ENCODE results near the gene IRF2.

The IRF2 gene

GRCh38 chr4:184352891-184353290, 121.5 kb downstream of the IRF2 start:
- TF ChIP-seq, protein P1, sequence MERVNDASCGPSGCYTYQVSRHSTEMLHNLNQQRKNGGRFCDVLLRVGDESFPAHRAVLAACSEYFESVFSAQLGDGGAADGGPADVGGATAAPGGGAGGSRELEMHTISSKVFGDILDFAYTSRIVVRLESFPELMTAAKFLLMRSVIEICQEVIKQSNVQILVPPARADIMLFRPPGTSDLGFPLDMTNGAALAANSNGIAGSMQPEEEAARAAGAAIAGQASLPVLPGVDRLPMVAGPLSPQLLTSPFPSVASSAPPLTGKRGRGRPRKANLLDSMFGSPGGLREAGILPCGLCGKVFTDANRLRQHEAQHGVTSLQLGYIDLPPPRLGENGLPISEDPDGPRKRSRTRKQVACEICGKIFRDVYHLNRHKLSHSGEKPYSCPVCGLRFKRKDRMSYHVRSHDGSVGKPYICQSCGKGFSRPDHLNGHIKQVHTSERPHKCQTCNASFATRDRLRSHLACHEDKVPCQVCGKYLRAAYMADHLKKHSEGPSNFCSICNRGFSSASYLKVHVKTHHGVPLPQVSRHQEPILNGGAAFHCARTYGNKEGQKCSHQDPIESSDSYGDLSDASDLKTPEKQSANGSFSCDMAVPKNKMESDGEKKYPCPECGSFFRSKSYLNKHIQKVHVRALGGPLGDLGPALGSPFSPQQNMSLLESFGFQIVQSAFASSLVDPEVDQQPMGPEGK (CRISPR knock-in tag; IDR thresholded peaks at IDR 0.05; ENCODE audit: borderline replicate concordance): no peak
- TF ChIP-seq ESRRG (CRISPR knock-in tag; IDR thresholded peaks at IDR 0.05): no peak
- ATAC-seq: no peak

- ATAC-seq: no peak
- TF ChIP-seq TCF4 (CRISPR knock-in tag; IDR thresholded peaks at IDR 0.05; ENCODE audit: borderline replicate concordance) (no peak), ZNF70 (CRISPR knock-in tag; IDR thresholded peaks at IDR 0.05) (no peak), OSR1 (CRISPR knock-in tag; IDR thresholded peaks at IDR 0.05) (no peak), SNAI2 (CRISPR knock-in tag; IDR thresholded peaks at IDR 0.05) (no peak), ZNF8 (CRISPR knock-in tag; IDR thresholded peaks at IDR 0.05) (no peak), ZFP30 (CRISPR knock-in tag; IDR thresholded peaks at IDR 0.05) (no peak), RARB (CRISPR knock-in tag; IDR thresholded peaks at IDR 0.05) (no peak), CSDC2 (CRISPR knock-in tag; IDR thresholded peaks at IDR 0.05) (no peak), ZFP3 (CRISPR knock-in tag; IDR thresholded peaks at IDR 0.05) (no peak), BACH2 (CRISPR knock-in tag; IDR thresholded peaks at IDR 0.05; ENCODE audit: borderline replicate concordance) (no peak), TOX (CRISPR knock-in tag; IDR thresholded peaks at IDR 0.05; ENCODE audit: borderline replicate concordance) (no peak), ESRRG (CRISPR knock-in tag; IDR thresholded peaks at IDR 0.05) (no peak), ZNF565 (CRISPR knock-in tag; conservative IDR thresholded peaks at IDR 0.05; ENCODE audit: low read depth) (no peak), POU6F1 (CRISPR knock-in tag; IDR thresholded peaks at IDR 0.05; ENCODE audit: borderline replicate concordance, low read depth) (no peak), ISL1 (CRISPR knock-in tag; IDR thresholded peaks at IDR 0.05) (no peak)
- TF ChIP-seq, protein P2, sequence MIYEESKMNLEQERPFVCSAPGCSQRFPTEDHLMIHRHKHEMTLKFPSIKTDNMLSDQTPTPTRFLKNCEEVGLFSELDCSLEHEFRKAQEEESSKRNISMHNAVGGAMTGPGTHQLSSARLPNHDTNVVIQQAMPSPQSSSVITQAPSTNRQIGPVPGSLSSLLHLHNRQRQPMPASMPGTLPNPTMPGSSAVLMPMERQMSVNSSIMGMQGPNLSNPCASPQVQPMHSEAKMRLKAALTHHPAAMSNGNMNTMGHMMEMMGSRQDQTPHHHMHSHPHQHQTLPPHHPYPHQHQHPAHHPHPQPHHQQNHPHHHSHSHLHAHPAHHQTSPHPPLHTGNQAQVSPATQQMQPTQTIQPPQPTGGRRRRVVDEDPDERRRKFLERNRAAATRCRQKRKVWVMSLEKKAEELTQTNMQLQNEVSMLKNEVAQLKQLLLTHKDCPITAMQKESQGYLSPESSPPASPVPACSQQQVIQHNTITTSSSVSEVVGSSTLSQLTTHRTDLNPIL (CRISPR knock-in tag; IDR thresholded peaks at IDR 0.05; ENCODE audit: low read depth): no peak
- TF ChIP-seq, protein P3, sequence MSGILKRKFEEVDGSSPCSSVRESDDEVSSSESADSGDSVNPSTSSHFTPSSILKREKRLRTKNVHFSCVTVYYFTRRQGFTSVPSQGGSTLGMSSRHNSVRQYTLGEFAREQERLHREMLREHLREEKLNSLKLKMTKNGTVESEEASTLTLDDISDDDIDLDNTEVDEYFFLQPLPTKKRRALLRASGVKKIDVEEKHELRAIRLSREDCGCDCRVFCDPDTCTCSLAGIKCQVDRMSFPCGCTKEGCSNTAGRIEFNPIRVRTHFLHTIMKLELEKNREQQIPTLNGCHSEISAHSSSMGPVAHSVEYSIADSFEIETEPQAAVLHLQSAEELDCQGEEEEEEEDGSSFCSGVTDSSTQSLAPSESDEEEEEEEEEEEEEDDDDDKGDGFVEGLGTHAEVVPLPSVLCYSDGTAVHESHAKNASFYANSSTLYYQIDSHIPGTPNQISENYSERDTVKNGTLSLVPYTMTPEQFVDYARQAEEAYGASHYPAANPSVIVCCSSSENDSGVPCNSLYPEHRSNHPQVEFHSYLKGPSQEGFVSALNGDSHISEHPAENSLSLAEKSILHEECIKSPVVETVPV (CRISPR knock-in tag; IDR thresholded peaks at IDR 0.05): no peak
- TF ChIP-seq, protein P1 (CRISPR knock-in tag; IDR thresholded peaks at IDR 0.05; ENCODE audit: borderline replicate concordance): no peak
Observed at GRCh38 chr4:184351560-184352451, 122.5 kb downstream of the IRF2 start.

GRCh38 chr4:184350964-184351363, 123.4 kb downstream of the IRF2 start:
- TF ChIP-seq PPARA (CRISPR knock-in tag; IDR thresholded peaks at IDR 0.05; ENCODE audit: borderline replicate concordance): no peak
- TF ChIP-seq SNAI2 (CRISPR knock-in tag; IDR thresholded peaks at IDR 0.05): no peak

DNA sequence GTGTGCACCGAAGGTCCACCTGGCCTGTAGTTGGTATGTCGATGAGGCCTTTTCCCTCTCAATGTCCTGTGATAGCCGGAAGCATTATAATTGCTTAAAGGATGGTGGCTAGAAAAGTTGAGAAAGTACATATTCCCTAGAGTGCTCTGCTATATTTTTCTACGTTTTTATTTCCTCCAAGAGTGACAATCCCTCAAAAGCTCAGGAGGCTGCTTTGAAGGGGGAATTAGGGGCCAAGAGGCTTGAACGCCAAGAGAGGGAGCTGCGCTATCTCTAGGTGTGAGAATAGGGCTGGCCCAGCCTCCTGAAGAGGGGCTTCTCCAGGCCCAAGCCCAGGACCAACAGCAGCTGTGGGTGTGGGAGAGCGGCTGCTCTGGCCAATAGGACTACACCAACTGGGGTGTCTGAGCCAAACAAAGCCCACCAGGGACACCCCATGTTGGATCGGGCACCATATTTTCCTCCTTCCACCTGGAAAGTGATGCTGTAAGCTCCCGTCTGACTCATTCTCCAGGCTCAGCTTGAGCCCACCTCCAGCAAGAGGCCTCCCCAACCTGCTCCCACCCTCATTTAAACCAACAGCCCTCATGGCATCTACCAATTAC, 124.0 kb downstream of the IRF2 start:
- TF ChIP-seq POU6F1 (CRISPR knock-in tag; IDR thresholded peaks at IDR 0.05; ENCODE audit: borderline replicate concordance, low read depth) (no peak), TCF4 (CRISPR knock-in tag; IDR thresholded peaks at IDR 0.05; ENCODE audit: borderline replicate concordance) (no peak), ARNTL (CRISPR knock-in tag; IDR thresholded peaks at IDR 0.05; ENCODE audit: borderline replicate concordance, low read depth) (no peak), ZNF8 (CRISPR knock-in tag; IDR thresholded peaks at IDR 0.05) (no peak), BACH2 (CRISPR knock-in tag; IDR thresholded peaks at IDR 0.05; ENCODE audit: borderline replicate concordance) (no peak), TOX (CRISPR knock-in tag; IDR thresholded peaks at IDR 0.05; ENCODE audit: borderline replicate concordance) (no peak)
- TF ChIP-seq, protein P2 (CRISPR knock-in tag; IDR thresholded peaks at IDR 0.05; ENCODE audit: low read depth): no peak
- no peak for ATAC-seq

More at GRCh38 chr4:184350964-184351363, 123.4 kb downstream of the IRF2 start:
- no peak for ATAC-seq
